NCI-H510A (cell line): Measurements from ENCODE around the gene GSTO2.

ENCODE experiments used
- DNase-seq: peaks from one replicate; lab custom pipeline; 2025; lab: John Stamatoyannopoulos, UW

Gene GSTO2

GRCh38 chr10:104308439-104308903 lies 39.5 kb downstream of the GSTO2 start:
- no peak for DNase-seq

DNA sequence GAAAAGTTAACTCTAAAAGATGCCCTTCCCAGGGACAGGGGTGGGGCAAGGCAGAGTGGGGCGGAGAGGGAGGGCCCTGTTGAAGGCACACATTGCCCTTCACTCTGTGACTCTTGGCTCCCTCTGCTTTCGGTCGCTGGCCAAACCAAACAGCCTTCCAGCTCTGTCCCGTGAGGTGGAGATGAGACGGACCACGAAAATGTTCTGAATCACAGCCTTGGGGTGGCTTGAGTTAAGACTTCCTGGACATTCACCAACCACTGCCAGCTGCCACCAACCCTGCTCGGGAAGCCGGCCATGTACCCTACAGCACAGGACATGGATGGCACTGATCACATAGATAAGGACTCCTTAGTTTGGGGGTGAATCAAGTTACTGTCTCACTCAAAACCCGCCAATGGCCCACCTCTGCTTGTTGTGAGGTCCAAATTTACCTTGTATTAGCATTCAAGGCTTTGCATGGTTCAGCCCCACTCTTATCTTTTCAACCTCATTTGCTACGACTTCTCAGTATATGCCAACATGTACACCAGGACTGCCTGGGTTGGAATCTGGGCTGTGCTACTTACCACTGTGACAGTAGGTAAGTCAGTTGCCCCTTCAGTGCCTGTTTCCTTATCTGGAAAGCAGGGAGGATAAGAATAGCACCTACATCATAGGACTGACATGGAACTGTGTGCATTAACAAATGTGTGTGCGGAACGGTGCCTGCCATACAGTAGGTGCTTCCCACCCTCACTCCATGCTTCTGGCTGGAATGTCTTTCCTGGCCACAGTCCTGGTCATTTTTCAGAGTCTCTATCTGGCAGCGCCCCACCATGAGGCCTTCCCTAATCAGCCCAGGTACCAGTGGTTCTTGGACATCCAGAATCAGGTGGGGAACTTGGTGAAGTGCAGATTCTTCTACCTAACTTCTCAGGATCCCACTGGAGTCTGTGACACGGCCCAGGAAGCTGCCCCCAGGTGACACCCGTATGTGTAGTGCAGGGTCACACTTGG lies 41.3 kb downstream of the GSTO2 start:
- DNase-seq: no peak

DNA sequence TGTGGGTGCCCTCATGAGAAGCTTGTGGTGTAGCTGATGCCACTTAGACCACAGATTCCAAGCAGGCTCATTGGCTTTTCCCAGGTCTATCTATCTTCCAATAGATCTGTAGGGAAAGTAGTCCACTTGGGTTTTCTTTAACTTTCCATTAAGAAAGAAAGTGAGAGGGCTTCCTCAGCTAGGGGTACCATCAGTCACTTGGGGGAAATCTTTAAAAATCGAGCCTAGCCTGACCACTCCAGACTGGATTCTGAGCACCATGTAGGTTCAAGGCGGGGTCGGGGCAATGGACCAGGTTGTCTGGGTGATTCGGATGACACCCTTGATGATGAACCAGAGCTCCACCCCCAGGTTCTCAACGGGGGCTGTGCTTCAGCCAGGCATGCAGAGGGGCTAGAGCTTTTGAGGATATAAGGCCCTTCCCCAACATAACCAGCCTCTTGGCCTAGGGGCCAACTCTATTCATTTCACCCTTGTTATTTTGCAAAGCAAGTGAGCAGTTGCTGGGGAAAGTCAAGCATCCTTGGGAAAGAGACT lies 42.3 kb downstream of the GSTO2 start:
- no peak for DNase-seq

- DNase-seq: no peak
Observed at GRCh38 chr10:104314591-104315485, 45.9 kb downstream of the GSTO2 start.

DNA sequence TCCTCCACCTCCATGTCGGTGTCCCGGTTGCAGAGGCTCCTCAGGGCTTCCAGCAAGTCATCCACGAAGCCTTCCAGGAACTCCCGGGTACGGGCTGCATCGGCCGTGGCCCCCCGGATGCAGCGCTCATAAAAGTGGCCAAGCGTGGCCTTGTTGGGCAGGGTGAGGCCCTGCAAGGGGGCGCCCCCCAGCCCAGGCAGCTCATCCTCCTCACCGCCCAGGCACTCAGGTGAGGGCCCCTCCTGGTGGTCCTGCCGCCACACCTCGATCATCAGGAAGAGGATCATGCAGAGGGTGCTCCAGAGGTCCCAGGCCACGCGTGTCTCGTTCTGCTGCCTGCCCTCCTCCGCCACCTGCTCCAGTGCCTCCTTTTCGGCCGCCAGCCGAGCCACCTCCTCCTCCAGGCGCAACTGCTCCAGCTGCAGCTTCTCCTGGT lies 46.5 kb downstream of the GSTO2 start:
- DNase-seq: no peak

DNA sequence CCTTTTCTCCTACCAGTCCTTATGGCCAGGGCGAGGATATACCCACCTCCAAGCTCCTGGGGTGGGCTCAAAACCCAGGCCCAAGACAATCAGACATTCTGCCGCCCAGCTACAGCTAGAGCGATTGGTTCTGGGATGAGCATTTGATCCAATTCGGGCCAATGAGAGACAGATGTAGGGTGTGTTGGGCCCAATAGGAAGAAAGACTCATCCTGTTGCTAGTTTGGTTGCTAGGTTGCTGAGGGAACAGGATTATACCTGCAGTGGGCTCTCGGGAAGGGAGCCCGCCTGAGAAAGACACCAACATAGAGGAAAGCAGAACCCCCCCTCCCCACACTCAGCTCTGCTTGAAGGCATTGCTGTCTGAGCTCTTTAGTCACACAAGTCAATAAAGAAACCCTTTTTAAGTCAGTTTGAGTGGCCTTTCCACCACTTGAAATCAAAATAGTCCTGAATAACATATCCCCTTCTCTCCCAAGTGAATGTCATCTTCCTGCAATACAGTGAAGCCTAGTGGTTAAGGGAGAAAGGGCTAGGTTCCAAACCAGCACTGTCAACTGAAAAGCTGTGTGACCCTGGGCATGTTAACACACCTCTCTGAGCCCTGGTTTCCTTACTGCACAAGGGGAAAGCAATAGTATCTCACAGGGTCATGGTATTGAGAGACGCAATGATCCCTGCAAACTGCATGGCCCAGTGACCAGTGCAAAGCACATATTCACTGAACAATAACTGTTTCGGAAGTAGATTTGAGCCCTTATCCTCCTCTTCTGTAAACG lies 47.5 kb downstream of the GSTO2 start:
- DNase-seq: no peak

GRCh38 chr10:104317269-104317710 lies 48.3 kb downstream of the GSTO2 start:
- DNase-seq: no peak

DNA sequence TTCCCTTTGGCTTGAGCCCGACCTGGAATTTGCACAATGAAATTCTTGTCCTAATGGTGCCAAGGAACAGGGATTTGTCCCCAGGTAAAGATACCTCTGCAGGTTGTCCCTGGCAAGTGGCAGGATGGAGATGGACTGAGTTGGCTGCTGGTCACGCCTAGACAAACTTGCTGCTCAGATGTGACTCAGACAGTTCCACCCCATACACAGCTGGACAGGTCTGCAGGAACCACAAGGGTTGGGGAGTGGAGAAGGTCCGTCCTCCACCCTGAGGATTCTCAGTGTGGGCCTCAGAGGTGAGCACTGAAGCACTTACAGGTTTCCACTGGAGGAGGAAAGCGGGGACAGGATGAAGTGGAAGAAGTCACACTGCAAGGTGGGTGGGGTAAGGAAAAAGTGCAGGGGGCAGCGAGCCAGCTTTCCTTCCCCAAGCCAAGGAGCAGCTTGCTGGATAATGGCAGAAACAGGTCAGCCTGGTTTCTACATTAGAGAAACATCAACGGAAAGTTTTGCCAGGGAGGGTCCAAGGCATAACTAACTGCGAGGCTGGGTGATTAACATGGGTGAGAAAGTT lies 48.8 kb downstream of the GSTO2 start:
- DNase-seq: no peak

DNA sequence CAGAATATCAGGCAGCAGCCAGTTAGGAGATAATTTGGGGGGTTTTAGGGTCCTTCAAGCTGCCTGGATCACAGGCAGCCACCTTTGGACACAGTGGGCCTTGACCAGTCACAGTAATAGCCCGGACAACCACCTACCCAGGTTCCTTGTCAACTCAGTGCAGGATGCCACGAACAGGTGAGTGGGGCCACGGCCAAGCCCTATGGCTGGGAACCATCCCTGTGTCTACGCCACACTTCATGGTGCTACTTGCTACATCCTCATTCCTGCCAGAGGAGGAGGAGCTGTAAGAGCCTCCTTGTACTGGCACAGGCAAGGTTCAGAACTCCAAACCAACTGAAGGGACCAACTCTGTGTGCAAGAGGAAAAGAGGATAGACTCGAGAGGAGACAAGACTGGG lies 49.3 kb downstream of the GSTO2 start:
- no peak for DNase-seq

GRCh38 chr10:104318810-104319741 lies 50.1 kb downstream of the GSTO2 start:
- DNase-seq: no peak

- no peak for DNase-seq
Observed at GRCh38 chr10:104321226-104321625, 52.2 kb downstream of the GSTO2 start.

DNA sequence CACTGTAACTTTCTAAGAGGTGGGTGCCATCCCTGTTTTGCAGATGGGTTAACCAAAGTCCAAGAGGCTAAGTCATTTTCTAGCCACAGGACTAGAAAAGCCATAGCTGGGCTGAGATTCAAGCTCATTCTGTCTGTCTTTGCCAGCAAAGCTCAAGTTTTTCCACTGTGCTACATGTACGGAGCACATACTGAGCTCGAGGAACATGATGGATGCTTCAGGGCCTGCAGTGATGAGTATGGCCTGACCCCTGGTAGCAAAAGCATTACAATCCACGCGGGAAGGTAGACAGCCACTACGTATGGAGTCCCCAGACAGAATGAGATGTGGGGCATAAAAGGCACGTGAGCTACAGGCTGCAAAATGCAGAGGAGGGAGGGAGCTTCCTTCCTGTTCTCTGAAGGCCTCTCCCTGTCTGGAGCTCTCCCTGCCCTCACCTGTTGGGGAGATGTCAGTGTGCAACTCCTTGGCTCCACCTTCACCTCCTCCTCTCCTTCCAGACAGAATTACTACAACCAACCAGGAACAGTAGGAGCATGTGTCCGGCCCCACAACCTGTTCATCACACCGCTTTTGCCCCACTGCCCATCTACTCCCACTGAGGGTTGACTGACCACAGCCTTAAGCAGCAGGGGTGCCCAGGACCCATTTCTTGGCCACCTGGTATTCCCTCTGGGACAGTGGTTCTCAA lies 52.9 kb downstream of the GSTO2 start:
- DNase-seq: no peak

- peak; percentile 26 for DNase-seq
Observed at GRCh38 chr10:104322416-104322782, 53.4 kb downstream of the GSTO2 start.

- no peak for DNase-seq
Observed at GRCh38 chr10:104323085-104323484, 54.1 kb downstream of the GSTO2 start.

- DNase-seq: no peak
Observed at GRCh38 chr10:104323760-104324201, 54.8 kb downstream of the GSTO2 start.

GRCh38 chr10:104324221-104324686 lies 55.3 kb downstream of the GSTO2 start:
- no peak for DNase-seq

- DNase-seq: no peak
Observed at GRCh38 chr10:104324931-104325330, 55.9 kb downstream of the GSTO2 start.

DNA sequence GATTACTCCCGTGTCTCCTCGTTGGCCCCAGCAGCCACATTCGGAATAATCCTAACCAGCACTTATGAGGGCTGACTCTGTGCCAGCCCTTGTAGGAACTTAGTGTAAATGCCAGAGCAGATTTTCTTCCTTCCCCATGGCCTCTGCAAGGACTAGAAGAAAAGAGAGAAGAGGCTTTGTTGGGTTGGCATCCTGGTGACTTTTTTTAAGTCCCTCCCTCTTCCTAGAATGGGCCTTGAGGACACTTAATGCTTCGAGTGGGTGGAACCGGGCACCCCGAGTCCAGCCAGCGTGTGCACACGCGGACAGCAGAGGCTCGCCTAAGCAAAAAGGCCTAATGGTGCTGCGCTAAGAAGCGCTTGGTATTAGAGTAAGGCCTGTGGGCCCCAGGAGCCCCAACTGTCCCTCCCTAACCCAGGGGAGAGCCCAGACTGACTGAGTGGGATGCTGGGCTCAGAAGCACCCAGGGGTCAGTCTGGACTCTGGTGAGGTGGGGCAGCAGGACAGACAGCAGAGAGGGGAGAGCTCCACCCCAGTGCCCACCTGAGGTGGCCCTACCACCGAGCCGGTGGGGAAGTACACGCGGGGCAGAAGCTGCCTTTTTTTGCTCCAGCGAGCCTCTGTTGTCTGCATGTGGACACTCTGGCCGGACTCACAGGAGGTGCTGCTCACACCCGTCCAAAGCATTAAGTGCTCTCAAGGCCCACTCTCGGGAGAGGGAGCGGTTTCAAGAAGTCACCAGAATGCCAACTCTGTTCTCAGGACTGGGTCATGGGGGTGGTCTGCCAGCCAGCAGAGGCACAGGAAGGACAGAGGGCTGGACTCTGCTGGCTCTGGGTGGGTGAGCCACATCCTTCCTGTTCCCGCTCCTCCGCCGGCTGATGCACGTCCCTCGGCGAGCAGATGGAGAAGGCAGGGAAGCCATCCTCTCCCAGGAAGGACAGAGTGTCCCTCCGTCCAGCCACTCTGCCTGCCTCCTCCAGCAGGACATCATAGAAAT lies 56.8 kb downstream of the GSTO2 start:
- no peak for DNase-seq
